Uterus (tissue), 2 donors: ENCODE data around the gene ARHGEF7.

ENCODE experiments used
- POLR2A ChIP-seq, 2 donors: fragments of 450-650 bp; IDR thresholded peaks; one replicate each; pipeline ENCODE4 v1.6.1; 2016; ENCODE audit warnings: antibody characterized with exemption in 2 of 2, mild to moderate bottlenecking in 1 of 2, moderate library complexity in 1 of 2
- TF ChIP-seq, protein P1 (sequence below), 4 experiments: fragments of 200-600 bp in 2 of 4; fragments of 450-650 bp in 2 of 4; sonication (generic) in 2 of 4; IDR thresholded peaks; one replicate each; pipeline ENCODE4 v1.5.1; 2016 to 2019; ENCODE audit warnings: antibody characterized with exemption in 4 of 4, mild to moderate bottlenecking in 2 of 4, moderate library complexity in 1 of 4

DNA sequence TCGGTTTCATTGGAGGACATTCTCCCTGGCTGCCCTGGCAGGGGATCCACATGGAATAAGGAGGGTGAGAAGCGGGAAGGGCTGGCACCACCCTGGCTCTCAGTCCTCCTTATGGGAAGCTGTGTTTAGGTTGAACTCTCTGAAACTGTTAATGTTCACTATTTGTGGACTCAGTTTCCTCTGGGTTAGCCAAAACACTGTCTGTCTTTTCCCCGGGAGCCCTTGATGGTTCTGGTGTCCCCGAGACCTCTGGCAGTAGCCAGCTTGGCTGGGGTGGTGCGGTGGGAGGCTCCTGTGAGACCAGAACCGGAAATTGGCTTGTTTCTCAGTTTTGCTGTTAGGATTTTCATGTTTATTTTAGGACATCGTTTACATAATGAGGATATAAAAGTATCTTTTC is 157.0 kb downstream of the ARHGEF7 start:
- TF ChIP-seq, protein P1, sequence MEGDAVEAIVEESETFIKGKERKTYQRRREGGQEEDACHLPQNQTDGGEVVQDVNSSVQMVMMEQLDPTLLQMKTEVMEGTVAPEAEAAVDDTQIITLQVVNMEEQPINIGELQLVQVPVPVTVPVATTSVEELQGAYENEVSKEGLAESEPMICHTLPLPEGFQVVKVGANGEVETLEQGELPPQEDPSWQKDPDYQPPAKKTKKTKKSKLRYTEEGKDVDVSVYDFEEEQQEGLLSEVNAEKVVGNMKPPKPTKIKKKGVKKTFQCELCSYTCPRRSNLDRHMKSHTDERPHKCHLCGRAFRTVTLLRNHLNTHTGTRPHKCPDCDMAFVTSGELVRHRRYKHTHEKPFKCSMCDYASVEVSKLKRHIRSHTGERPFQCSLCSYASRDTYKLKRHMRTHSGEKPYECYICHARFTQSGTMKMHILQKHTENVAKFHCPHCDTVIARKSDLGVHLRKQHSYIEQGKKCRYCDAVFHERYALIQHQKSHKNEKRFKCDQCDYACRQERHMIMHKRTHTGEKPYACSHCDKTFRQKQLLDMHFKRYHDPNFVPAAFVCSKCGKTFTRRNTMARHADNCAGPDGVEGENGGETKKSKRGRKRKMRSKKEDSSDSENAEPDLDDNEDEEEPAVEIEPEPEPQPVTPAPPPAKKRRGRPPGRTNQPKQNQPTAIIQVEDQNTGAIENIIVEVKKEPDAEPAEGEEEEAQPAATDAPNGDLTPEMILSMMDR (IDR thresholded peaks at IDR 0.05), result no peak
- TF ChIP-seq POLR2A (IDR thresholded peaks at IDR 0.05), result no peak
